Transverse colon (tissue), 4 donors: ENCODE data around the gene TP53BP2. TPM values are rescaled to one million over a fixed set of nuclear protein-coding genes. Genes with fewer than 3 reads are reported as not detected.

Experiments
- DNase-seq: peaks from one replicate; pipeline ENCODE4 v3.0.0-alpha.2; 2019
- H3K27ac ChIP-seq, 4 donors: fragments of 200-600 bp; sonication (generic); 2 replicates each; pipeline ENCODE4 v1.5.1; 2016 to 2018; ENCODE audit warnings: inconsistent platforms in 4 of 4
- H3K27me3 ChIP-seq: fragments of 200-600 bp; sonication (generic); 2 replicates; pipeline ENCODE4 v1.5.1; 2017; ENCODE audit warnings: inconsistent platforms
- H3K36me3 ChIP-seq, 4 donors: fragments of 200-600 bp; sonication (generic); 2 replicates each; pipeline ENCODE4 v1.5.1; 2017 to 2019; ENCODE audit warnings: inconsistent platforms in 4 of 4
- H3K4me1 ChIP-seq, 4 donors: fragments of 200-600 bp; sonication (generic); 2 replicates each; pipeline ENCODE4 v1.5.1; 2017 to 2020; ENCODE audit warnings: inconsistent platforms in 4 of 4
- H3K4me3 ChIP-seq, 4 donors: fragments of 200-600 bp; sonication (generic); 1 replicate in 1 of 4; 2 replicates in 3 of 4; pipeline versions ENCODE4 v1.5.1 to v1.6.1; 2017 to 2019; ENCODE audit warnings: inconsistent platforms in 4 of 4
- H3K9me3 ChIP-seq, 2 donors: fragments of 200-600 bp; sonication (generic); 2 replicates each; pipeline ENCODE4 v1.5.1; 2017 to 2019; ENCODE audit warnings: inconsistent platforms in 2 of 2
- CTCF ChIP-seq, 5 experiments: fragments of 200-600 bp in 3 of 5; fragments of 450-650 bp in 2 of 5; sonication (generic) in 3 of 5; IDR thresholded peaks; 1 replicate in 2 of 5; 2 replicates in 3 of 5; pipeline ENCODE4 v1.5.1; 2016 to 2017; ENCODE audit warnings: antibody characterized with exemption in 5 of 5, inconsistent platforms in 3 of 5, mild to moderate bottlenecking in 2 of 5, moderate library complexity in 1 of 5
- EP300 ChIP-seq: sonication (generic); formaldehyde crosslinking; IDR thresholded peaks from one replicate; pipeline ENCODE4 v1.6.1; 2017; ENCODE audit warnings: antibody characterized with exemption, low read depth
- POLR2A ChIP-seq: fragments of 450-650 bp; IDR thresholded peaks from one replicate; pipeline ENCODE4 v1.6.1; 2016; ENCODE audit warnings: antibody characterized with exemption, mild to moderate bottlenecking, moderate library complexity
- POLR2AphosphoS5 ChIP-seq, 3 donors: sonication (generic); formaldehyde crosslinking; IDR thresholded peaks; one replicate each; pipeline ENCODE4 v1.6.1; 2016; ENCODE audit warnings: antibody characterized with exemption in 3 of 3
- WGBS, 2 donors: methylation state at CpG; one replicate each; pipeline ENCODE4 v1.1.5; 2018; ENCODE audit warnings: low coverage in 1 of 2; 5-methylcytosine and 5-hydroxymethylcytosine counted together
- in situ Hi-C, 4 donors: fragments of 200-750 bp; cut with MboI; loops; one replicate each; pipeline versions ENCODE4 v1.15.0 to v1.15.1; 2017; ENCODE audit warnings: low sequenced_read_pairs in 3 of 4, low pct_ligation_motif_present in 1 of 4, low pct_unique_long_range_greater_than_20kb in 1 of 4
- intact Hi-C: fragments of 100-400 bp; cut with DNase I; formaldehyde crosslinking; loops from one replicate; pipeline ENCODE4 v1.15.1; 2023; ENCODE audit warnings: low total_unique reads
- total RNA-seq, 4 donors: library from RNA; depleted of rRNA; stranded (reverse); fragments of >200 nt; gene quantifications; one replicate each; pipeline ENCODE4 v1.1.0, GENCODE V29; 2016

Gene TP53BP2
- total RNA-seq, 4 donors from 2014 or later: 11.9 to 82.7 (median 31.2) TPM

GRCh38 chr1:223754681-223755431 lies 90.9 kb downstream of the TP53BP2 start:
- Histone ChIP-seq H3K36me3 (peaks cover 0 to 69% (median 32%) of the 10 kb centered on the region in 4 donors), H3K9me3 (no peaks in the 10 kb centered on the region), H3K27me3 (no peaks in the 10 kb centered on the region), H3K4me1 (no peaks in the 10 kb centered on the region), H3K27ac (no peak overlapping the region), H3K4me3 (no peak overlapping the region)
- WGBS, 2 donors: 89 to 93% methylated on average over 14 to 15 of the region's 17 CpGs
- intact Hi-C loops (no loop called here), in situ Hi-C loops (loop anchor here in 3 of 4 donors (5.0 to 10.0 kb wide), 3 partner anchors 48 to 58 kb away; no protein-coding TSS in a partner anchor)
- DNase-seq: no peak
- TF ChIP-seq POLR2A (no peak), EP300 (no peak), POLR2AphosphoS5 (IDR thresholded peaks at IDR 0.05) (no peak), CTCF (IDR thresholded peaks at IDR 0.05) (no peak)

DNA sequence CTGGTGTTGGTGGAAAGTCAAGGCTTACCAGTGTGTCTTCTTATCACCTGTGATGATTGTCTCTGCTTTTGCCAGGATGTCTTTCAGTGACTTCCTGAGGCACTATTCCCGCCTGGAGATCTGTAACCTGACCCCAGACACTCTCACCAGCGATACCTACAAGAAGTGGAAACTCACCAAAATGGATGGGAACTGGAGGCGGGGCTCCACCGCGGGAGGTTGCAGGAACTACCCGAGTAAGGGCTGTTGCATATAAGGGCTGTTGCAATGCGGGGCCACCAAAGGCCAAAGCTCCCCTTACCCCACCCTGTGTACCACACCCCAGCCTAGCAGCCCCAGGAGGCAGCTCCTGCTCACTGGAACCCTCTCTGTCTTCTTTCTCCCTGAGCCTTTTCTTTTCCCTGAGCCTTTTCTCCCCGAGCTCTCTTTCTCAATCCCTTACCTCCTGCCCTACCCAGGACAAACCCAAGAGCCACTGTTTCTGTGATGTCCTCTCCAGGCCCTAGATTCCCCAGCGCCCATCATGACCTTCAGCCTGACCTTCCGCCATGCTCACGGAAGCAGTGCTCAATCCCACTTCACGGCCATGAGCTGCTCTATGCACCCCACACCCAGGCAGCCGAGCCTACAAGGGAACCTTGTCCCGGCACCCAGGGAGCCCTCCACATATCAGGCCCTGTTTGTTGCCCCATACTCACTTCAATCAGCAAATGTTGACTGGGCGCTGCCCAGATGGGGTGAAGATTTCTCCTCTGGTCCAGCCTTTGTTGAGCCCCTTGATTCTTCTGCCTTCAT lies 92.8 kb downstream of the TP53BP2 start:
- Histone ChIP-seq H3K27me3 (no peaks in the 10 kb centered on the region), H3K9me3 (no peaks in the 10 kb centered on the region), H3K36me3 (peaks cover 0 to 62% (median 33%) of the 10 kb centered on the region in 4 donors), H3K27ac (no peak overlapping the region), H3K4me3 (no peak overlapping the region), H3K4me1 (peaks cover 7 to 17% (median 11%) of the 10 kb centered on the region in 4 donors)
- intact Hi-C loops: no loop called here
- in situ Hi-C loops: loop anchor here in 3 of 4 donors (5.0 to 10.0 kb wide), 3 partner anchors 46 to 56 kb away; no protein-coding TSS in a partner anchor
- TF ChIP-seq POLR2AphosphoS5 (IDR thresholded peaks at IDR 0.05): no peak
- TF ChIP-seq POLR2A: no peak
- TF ChIP-seq EP300: no peak
- TF ChIP-seq CTCF (IDR thresholded peaks at IDR 0.05): no peak
- no peak for DNase-seq
- WGBS, 2 donors: 89 to 90% methylated on average over 5 to 15 of the region's 15 CpGs

GRCh38 chr1:223751696-223752095 lies 94.1 kb downstream of the TP53BP2 start:
- TF ChIP-seq POLR2A: no peak
- TF ChIP-seq CTCF (IDR thresholded peaks at IDR 0.05): no peak
- TF ChIP-seq EP300: no peak
- H3K36me3 ChIP-seq: peaks cover 0 to 67% (median 35%) of the 10 kb centered on the region in 4 donors
- in situ Hi-C loops (loop anchor here in 3 of 4 donors (5.0 to 10.0 kb wide), 3 partner anchors 44 to 54 kb away; no protein-coding TSS in a partner anchor), intact Hi-C loops (no loop called here)
- H3K27me3 ChIP-seq: no peaks in the 10 kb centered on the region
- no peak overlapping the region for H3K4me3 ChIP-seq
- no peak overlapping the region for H3K27ac ChIP-seq
- no peaks in the 10 kb centered on the region for H3K9me3 ChIP-seq
- WGBS, 2 donors: 93 to 100% methylated on average over 2 to 4 of the region's 4 CpGs
- peaks cover 7 to 25% (median 15%) of the 10 kb centered on the region in 4 donors for H3K4me1 ChIP-seq
- DNase-seq: no peak
